ENCODE measurements around the gene SMIM29. TPM values are rescaled to one million over a fixed set of nuclear protein-coding genes. Genes with fewer than 3 reads are reported as not detected.

Gene SMIM29
- total RNA-seq, 4 donors from 2014 or later, result 17.3 to 21.6 (median 18.2) TPM

DNA sequence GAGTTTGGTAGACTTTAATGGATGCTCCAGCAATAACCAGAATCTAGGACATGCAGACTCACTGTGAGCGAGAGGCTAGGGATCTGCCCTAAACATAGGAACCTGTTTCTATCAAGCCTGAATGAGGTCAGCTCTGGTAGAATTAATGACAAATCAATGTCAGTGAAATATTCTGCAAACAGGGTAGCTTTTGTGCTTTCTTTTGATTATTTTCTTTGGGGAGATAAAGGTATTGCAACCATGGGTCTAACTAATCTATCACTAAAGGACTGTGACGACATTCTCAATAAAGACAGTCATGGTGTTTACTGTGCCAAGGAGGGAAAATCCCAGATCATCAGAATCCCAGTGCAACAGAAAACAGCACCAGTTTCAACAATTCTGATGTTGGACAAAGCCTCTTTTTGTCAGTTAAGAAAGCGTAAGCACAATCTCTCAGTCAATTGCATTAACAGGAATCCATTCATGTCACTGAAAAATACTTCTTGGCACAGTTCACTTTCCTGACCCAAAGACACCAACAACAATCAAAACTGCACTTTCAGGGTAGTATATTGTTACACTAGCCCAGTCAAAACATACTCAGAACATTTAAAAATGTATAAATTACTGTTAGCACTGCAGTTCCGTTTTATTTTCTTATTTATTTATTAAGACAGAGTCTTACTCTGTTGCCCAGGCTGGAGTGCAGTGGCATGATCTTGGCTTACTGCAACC, 36.8 kb upstream of the SMIM29 start:
- no peak for DNase-seq
- H3K9me3 ChIP-seq, result no peaks in the 10 kb centered on the region
- intact Hi-C loops (cut with DNase I), result no loop called here
- H3K36me3 ChIP-seq, result peaks cover 0 to 53% (median 0%) of the 10 kb centered on the region in 3 donors
- peaks cover 0 to 39% (median 0%) of the 10 kb centered on the region in 3 donors for H3K4me1 ChIP-seq
- WGBS, 2 donors, result 76 to 84% methylated on average over 4 of the region's 4 CpGs
- no peak overlapping the region for H3K4me3 ChIP-seq
- no peak for TF ChIP-seq POLR2A (IDR thresholded peaks at IDR 0.05)
- TF ChIP-seq, protein P1, sequence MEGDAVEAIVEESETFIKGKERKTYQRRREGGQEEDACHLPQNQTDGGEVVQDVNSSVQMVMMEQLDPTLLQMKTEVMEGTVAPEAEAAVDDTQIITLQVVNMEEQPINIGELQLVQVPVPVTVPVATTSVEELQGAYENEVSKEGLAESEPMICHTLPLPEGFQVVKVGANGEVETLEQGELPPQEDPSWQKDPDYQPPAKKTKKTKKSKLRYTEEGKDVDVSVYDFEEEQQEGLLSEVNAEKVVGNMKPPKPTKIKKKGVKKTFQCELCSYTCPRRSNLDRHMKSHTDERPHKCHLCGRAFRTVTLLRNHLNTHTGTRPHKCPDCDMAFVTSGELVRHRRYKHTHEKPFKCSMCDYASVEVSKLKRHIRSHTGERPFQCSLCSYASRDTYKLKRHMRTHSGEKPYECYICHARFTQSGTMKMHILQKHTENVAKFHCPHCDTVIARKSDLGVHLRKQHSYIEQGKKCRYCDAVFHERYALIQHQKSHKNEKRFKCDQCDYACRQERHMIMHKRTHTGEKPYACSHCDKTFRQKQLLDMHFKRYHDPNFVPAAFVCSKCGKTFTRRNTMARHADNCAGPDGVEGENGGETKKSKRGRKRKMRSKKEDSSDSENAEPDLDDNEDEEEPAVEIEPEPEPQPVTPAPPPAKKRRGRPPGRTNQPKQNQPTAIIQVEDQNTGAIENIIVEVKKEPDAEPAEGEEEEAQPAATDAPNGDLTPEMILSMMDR (IDR thresholded peaks at IDR 0.05), result no peak
- peak overlapping the region in 2 of 4 donors; percentile 24 to 54 for H3K27ac ChIP-seq
- H3K27me3 ChIP-seq, result no peaks in the 10 kb centered on the region

DNA sequence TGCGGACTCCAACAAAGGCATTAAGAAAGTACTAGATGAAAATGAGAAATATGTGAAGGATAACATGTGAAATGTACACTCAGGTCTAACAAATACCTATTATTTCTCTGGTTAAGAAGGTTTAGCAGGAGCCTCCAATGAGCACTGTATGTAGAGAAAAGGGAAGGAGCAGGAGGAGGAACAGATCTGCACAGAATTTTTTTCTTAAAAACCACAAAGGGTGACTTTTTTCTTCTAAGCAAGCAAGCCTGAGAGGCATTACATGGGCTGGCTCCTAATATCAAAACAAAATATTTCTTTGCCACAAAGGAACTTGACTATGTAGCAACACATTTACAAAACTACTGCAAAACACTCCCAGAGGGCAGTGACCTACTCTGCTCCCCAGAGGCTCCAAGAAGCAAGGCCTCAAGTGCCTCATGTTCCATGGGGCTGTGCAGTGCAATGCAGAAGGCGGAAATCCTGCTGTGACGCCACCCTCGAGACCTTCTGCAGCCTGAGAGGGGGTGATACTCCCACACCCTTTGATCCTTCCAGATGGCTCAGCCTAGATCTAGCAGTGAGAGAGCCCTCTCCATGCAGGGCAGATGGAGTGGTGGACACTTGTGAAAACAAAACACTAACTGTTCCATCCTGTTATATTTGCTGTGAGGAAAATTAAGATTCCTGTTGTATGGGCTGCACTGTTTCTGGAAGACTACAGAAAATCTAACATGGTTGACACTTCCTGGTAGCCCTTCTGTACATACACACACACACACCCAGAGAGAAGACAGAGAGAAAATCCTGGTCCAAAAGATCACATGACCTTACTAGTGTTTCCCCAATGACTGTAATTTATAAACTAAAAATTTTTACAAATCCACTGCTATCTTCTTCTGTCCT, 36.0 kb upstream of the SMIM29 start:
- Histone ChIP-seq H3K27me3 (no peaks in the 10 kb centered on the region), H3K4me1 (peaks cover 0 to 39% (median 0%) of the 10 kb centered on the region in 3 donors), H3K9me3 (no peaks in the 10 kb centered on the region), H3K4me3 (no peak overlapping the region), H3K36me3 (peaks cover 0 to 60% (median 0%) of the 10 kb centered on the region in 3 donors), H3K27ac (peak overlapping the region in 2 of 4 donors; percentile 24 to 54)
- no peak for DNase-seq
- 74 to 76% methylated on average over 4 of the region's 4 CpGs for WGBS, 2 donors
- intact Hi-C loops (cut with DNase I), result no loop called here
- TF ChIP-seq, protein P1 (IDR thresholded peaks at IDR 0.05), result no peak
- TF ChIP-seq POLR2A (IDR thresholded peaks at IDR 0.05), result no peak

DNA sequence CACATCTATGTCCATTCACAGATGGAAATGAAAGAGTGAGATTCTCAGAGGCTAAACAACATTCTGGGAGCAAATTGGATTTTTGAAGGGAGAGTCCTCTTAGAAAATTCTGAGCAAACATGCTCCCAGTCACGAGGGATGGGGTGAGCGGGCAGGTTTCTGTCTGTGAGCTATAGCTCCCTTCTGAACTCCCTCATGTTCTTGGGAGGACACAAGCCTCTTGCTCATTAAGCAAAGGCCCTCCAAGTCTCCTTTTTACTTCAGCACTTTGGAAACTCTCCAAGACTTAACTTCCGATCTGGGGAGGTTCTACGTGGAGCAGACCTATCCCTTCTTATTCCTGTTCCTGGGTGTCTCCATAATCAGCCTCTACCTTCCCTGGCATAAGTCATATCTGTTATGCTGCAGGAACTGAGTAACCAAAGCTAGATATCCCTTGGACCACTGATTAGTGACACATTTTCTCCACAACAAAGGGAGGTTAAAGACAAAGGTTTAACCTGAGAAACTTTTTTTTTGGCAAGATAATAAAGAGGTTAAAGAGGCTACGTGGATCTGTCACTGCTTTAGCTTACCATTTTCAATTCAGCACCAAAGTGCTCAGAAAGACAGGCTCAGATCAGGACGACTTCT, 33.0 kb upstream of the SMIM29 start:
- Histone ChIP-seq H3K9me3 (no peaks in the 10 kb centered on the region), H3K4me3 (no peak overlapping the region), H3K27ac (no peak overlapping the region), H3K36me3 (peaks cover 0 to 51% (median 0%) of the 10 kb centered on the region in 3 donors), H3K4me1 (peaks cover 0 to 21% (median 0%) of the 10 kb centered on the region in 3 donors), H3K27me3 (no peaks in the 10 kb centered on the region)
- DNase-seq, result no peak
- intact Hi-C loops (cut with DNase I), result no loop called here
- TF ChIP-seq, protein P1 (IDR thresholded peaks at IDR 0.05), result no peak
- WGBS, 2 donors, result 58 to 78% methylated on average over 5 to 6 of the region's 6 CpGs

DNA sequence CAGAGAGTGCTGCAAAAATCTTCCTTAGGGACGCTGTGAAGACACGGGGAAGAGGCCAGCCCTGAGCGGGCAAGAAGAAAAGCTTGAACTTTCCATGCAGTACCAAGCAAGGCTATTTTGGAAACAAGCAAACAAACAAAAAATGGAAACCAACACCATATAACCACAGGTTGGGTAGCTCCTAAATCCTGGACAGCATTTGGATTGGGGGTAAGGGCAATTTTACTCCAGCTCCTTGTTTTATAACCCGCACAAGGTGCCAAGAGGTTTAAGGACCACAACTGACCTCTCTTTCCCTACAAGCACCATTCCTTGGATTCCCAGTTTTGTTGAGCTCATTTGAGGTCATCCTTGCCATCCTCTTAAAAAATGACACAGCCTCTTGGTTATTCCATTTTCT, 31.4 kb upstream of the SMIM29 start:
- peaks cover 0 to 14% (median 0%) of the 10 kb centered on the region in 3 donors for H3K4me1 ChIP-seq
- H3K4me3 ChIP-seq, result no peak overlapping the region
- no peaks in the 10 kb centered on the region for H3K27me3 ChIP-seq
- no peak for TF ChIP-seq POLR2A (IDR thresholded peaks at IDR 0.05)
- TF ChIP-seq, protein P1 (IDR thresholded peaks at IDR 0.05), result no peak
- H3K9me3 ChIP-seq, result no peaks in the 10 kb centered on the region
- no peak for DNase-seq
- WGBS, 2 donors, result 92 to 95% methylated on average over 4 of the region's 4 CpGs
- intact Hi-C loops (cut with DNase I), result no loop called here
- H3K27ac ChIP-seq, result no peak overlapping the region
- H3K36me3 ChIP-seq, result peaks cover 0 to 51% (median 0%) of the 10 kb centered on the region in 3 donors

Data from esophagus squamous epithelium (tissue), 5 donors.